HCT116 (cell line): ENCODE measurements around the gene SGSM2. TPM values are rescaled to one million over a fixed set of nuclear protein-coding genes. Genes with fewer than 3 reads are reported as not detected.

Source experiments
- ATAC-seq: fragments of 200-7000 bp; cut with Tn5 transposase; 2 replicates; pipeline ENCODE4 v1.9.1; 2020; ENCODE audit warnings: mild to moderate bottlenecking, moderate library complexity
- BruUV-seq: library from RNA; stranded (reverse); fragments of 400-500 nt; replicated peaks from 2 replicates; lab custom pipeline; 2021; lab: Mats Ljungman, UMichigan
- CTCF ChIA-PET: fragments of 300-600 bp; sonication (Branson Sonifier 250); formaldehyde crosslinking; loops from one replicate; lab custom pipeline; 2021; ENCODE audit warnings: antibody characterized with exemption; lab: Charles Lee
- POLR2A ChIA-PET: fragments of 300-600, 350-600 bp; sonication (Branson Sonifier 250); formaldehyde crosslinking; loops from one replicate; lab custom pipeline; 2021; ENCODE audit warnings: antibody characterized with exemption; lab: Charles Lee
- RAD21 ChIA-PET, 2 experiments: fragments of 300-600 bp; sonication (Branson Sonifier 250); formaldehyde crosslinking; loops; one replicate each; lab custom pipeline; 2023; ENCODE audit warnings: low total read pairs in 2 of 2; ENCODE audit not compliant: uncharacterized antibody in 2 of 2, unreplicated experiment in 2 of 2, low non-redundant PET in 1 of 2; lab: Charles Lee
- DNase-seq: peaks from one replicate; pipeline ENCODE4 v3.0.0-alpha.2; 2010; ENCODE audit warnings: low read depth, low spot score
- H2AFZ ChIP-seq: fragments of 200-600 bp; shearing (Covaris generic), sonication (generic); 2 replicates; pipeline ENCODE4 v1.6.1; 2017; ENCODE audit warnings: low read depth, mixed run types, mixed read lengths, antibody characterized with exemption, low read length; ENCODE audit not compliant: poor library complexity, severe bottlenecking
- H3K27ac ChIP-seq: 2 replicates; pipeline ENCODE4 v1.5.1; 2012; ENCODE audit warnings: low read depth, low read length
- H3K27me3 ChIP-seq: fragments of 200-600 bp; sonication (generic); 2 replicates; pipeline ENCODE4 v1.6.1; 2016; ENCODE audit warnings: mixed run types, low read length, mixed read lengths; ENCODE audit not compliant: insufficient read depth
- H3K36me3 ChIP-seq, 2 experiments: fragments of 200-500 bp in 1 of 2; fragments of 200-600 bp in 1 of 2; sonication (Bioruptor generic) in 1 of 2; sonication (generic) in 1 of 2; 2 replicates each; pipeline versions ENCODE4 v1.5.1 to v1.6.1; 2014 to 2016; ENCODE audit warnings: low read length in 2 of 2, inconsistent platforms in 1 of 2, mixed read lengths in 1 of 2, mixed run types in 1 of 2; ENCODE audit not compliant: insufficient read depth in 2 of 2, control insufficient read depth in 1 of 2
- H3K4me1 ChIP-seq, 2 experiments: fragments of 200-600 bp in 1 of 2; sonication (generic) in 1 of 2; 2 replicates each; pipeline versions ENCODE4 v1.5.1 to v1.6.1; 2012 to 2017; ENCODE audit warnings: low read length in 2 of 2, inconsistent platforms in 1 of 2, mild to moderate bottlenecking in 1 of 2, mixed read lengths in 1 of 2, mixed run types in 1 of 2, moderate library complexity in 1 of 2; ENCODE audit not compliant: insufficient read depth in 2 of 2, control insufficient read depth in 1 of 2
- H3K4me2 ChIP-seq: fragments of 200-600 bp; sonication (generic); 2 replicates; pipeline ENCODE4 v1.6.1; 2017; ENCODE audit warnings: mixed run types, low read length, mixed read lengths
- H3K4me3 ChIP-seq, 2 experiments: fragments of 200-600 bp in 1 of 2; sonication (generic) in 1 of 2; replicated peaks in 1 of 2; 2 replicates each; pipeline ENCODE4 v1.5.1; 2011 to 2016; ENCODE audit warnings: low read length in 2 of 2, control low read depth in 1 of 2, low read depth in 1 of 2, mild to moderate bottlenecking in 1 of 2, mixed read lengths in 1 of 2, mixed run types in 1 of 2
- H3K79me2 ChIP-seq: fragments of 200-600 bp; sonication (generic); 2 replicates; pipeline ENCODE4 v1.6.1; 2017; ENCODE audit warnings: mild to moderate bottlenecking, mixed run types, low read length, moderate library complexity, mixed read lengths; ENCODE audit not compliant: insufficient read depth
- H3K9ac ChIP-seq: fragments of 200-600 bp; sonication (generic); 2 replicates; pipeline ENCODE4 v1.6.1; 2016; ENCODE audit warnings: low read length, mixed read lengths
- H3K9me2 ChIP-seq: fragments of 200-600 bp; sonication (generic), shearing (Covaris generic); 2 replicates; pipeline ENCODE4 v1.6.1; 2017; ENCODE audit warnings: mixed run types, mild to moderate bottlenecking, moderate library complexity; ENCODE audit not compliant: insufficient read depth
- H3K9me3 ChIP-seq, 2 experiments: fragments of 200-500 bp in 1 of 2; fragments of 200-600 bp in 1 of 2; sonication (Bioruptor generic) in 1 of 2; sonication (generic) in 1 of 2; 2 replicates each; pipeline ENCODE4 v1.6.1; 2014 to 2017; ENCODE audit warnings: low read length in 2 of 2, mixed read lengths in 2 of 2, inconsistent platforms in 1 of 2, low read depth in 1 of 2, mild to moderate bottlenecking in 1 of 2, mixed run types in 1 of 2, moderate library complexity in 1 of 2; ENCODE audit not compliant: control insufficient read depth in 1 of 2, insufficient read depth in 1 of 2
- H4K20me1 ChIP-seq: fragments of 200-600 bp; sonication (generic), shearing (Covaris generic); 2 replicates; pipeline ENCODE4 v1.6.1; 2017; ENCODE audit warnings: mixed run types, mild to moderate bottlenecking, moderate library complexity; ENCODE audit not compliant: insufficient read depth
- EGR1 ChIP-seq: IDR thresholded peaks from 2 replicates; pipeline ENCODE4 v1.6.1; 2012; ENCODE audit warnings: low read depth
- ELF1 ChIP-seq: IDR thresholded peaks from 2 replicates; pipeline ENCODE4 v1.6.1; 2012; ENCODE audit warnings: low read depth, borderline replicate concordance
- EZH2phosphoT487 ChIP-seq: fragments of 200-600 bp; IDR thresholded peaks from 2 replicates; pipeline ENCODE4 v1.6.1; 2018; ENCODE audit warnings: antibody characterized with exemption, borderline replicate concordance
- FOSL1 ChIP-seq: IDR thresholded peaks from 2 replicates; pipeline ENCODE4 v1.6.1; 2012; ENCODE audit warnings: low read depth
- MAX ChIP-seq: IDR thresholded peaks from 2 replicates; pipeline ENCODE4 v1.6.1; 2012
- POLR2A ChIP-seq: IDR thresholded peaks from 2 replicates; pipeline ENCODE4 v1.7.0; 2011; ENCODE audit warnings: borderline replicate concordance; ENCODE audit not compliant: insufficient read depth, insufficient read length; ENCODE audit errors: extremely low read depth
- RAD21 ChIP-seq: IDR thresholded peaks from 2 replicates; pipeline ENCODE4 v1.6.1; 2012; ENCODE audit warnings: low read depth, mild to moderate bottlenecking
- REST ChIP-seq: IDR thresholded peaks from 2 replicates; pipeline ENCODE4 v1.6.1; 2012; ENCODE audit warnings: low read depth
- SIN3A ChIP-seq: IDR thresholded peaks from 2 replicates; pipeline ENCODE4 v1.6.1; 2012; ENCODE audit warnings: low read depth
- SRF ChIP-seq: IDR thresholded peaks from 2 replicates; pipeline ENCODE4 v1.6.1; 2012; ENCODE audit warnings: low read depth
- TCF7L2 ChIP-seq: IDR thresholded peaks from 2 replicates; pipeline ENCODE4 v1.7.0; 2011; ENCODE audit warnings: borderline replicate concordance, inconsistent platforms; ENCODE audit not compliant: insufficient read depth, insufficient read length; ENCODE audit errors: extremely low read depth
- YY1 ChIP-seq: IDR thresholded peaks from 2 replicates; pipeline ENCODE4 v1.6.1; 2011; ENCODE audit warnings: low read length, low read depth, moderate library complexity, mild to moderate bottlenecking; ENCODE audit not compliant: insufficient replicate concordance; ENCODE audit errors: extremely low read depth
- ZFX ChIP-seq: fragments of 450-650 bp; IDR thresholded peaks from 2 replicates; pipeline ENCODE4 v1.6.1; 2017
- ZNF274 ChIP-seq: fragments of 200-500 bp; sonication (Bioruptor generic); IDR thresholded peaks from 2 replicates; pipeline ENCODE4 v1.6.1; 2014; ENCODE audit warnings: mild to moderate bottlenecking, low read depth, low read length, inconsistent platforms
- intact Hi-C: fragments of 100-400 bp; cut with micrococcal nuclease; formaldehyde crosslinking; loops from 2 replicates; pipeline ENCODE4 v1.10.0; 2022
- total RNA-seq: library from RNA; stranded (reverse); gene quantifications from one replicate; pipeline ENCODE4 v1.2.1, GENCODE V29; 2021; ENCODE audit not compliant: unreplicated experiment

The SGSM2 gene
- total RNA-seq, 1 experiment from 2014 or later: 68.1 TPM

DNA sequence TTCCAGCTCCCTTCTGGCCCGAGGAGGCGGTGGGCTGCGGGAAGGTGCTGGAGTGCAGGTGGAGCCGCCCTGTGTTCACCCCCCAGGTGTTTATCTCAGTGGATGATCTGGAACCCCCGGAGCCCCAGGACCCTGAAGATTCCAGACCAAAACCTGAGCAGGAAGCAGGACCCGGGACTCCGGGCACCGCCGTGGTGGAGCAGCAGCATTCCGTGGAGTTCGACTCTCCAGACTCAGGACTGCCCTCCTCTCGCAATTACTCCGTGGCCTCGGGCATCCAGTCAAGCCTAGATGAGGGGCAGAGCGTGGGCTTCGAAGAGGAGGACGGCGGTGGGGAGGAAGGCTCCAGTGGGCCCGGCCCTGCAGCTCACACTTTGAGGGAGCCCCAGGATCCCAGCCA lies 38.1 kb downstream of the SGSM2 start:
- no peak overlapping the region for H3K4me2 ChIP-seq
- peaks cover 3 to 4% of the 10 kb centered on the region in 2 experiments; a peak in 3 of 4 replicates for H3K36me3 ChIP-seq
- no peak for TF ChIP-seq ZFX
- no peak for TF ChIP-seq EZH2phosphoT487
- TF ChIP-seq ZNF274: no peak
- TF ChIP-seq RAD21: no peak
- TF ChIP-seq TCF7L2: no peak
- TF ChIP-seq SIN3A: no peak
- no peak for TF ChIP-seq YY1
- no peak for TF ChIP-seq FOSL1
- TF ChIP-seq REST: no peak
- no peak for TF ChIP-seq ELF1
- TF ChIP-seq EGR1: no peak
- no peak for TF ChIP-seq SRF
- no peak for TF ChIP-seq POLR2A
- TF ChIP-seq MAX: no peak
- no peaks in the 10 kb centered on the region for H3K79me2 ChIP-seq
- ChIA-PET RAD21 (no interaction called here), CTCF (no interaction called here), POLR2A (no interaction called here)
- H2AFZ ChIP-seq: no peak overlapping the region
- H3K27me3 ChIP-seq: no peaks in the 10 kb centered on the region
- intact Hi-C loops: no loop called here
- DNase-seq (no peak), ATAC-seq (no peak)
- no peaks in the 10 kb centered on the region for H3K9me2 ChIP-seq
- H3K27ac ChIP-seq: no peak overlapping the region
- H3K9ac ChIP-seq: no peak overlapping the region
- H3K4me1 ChIP-seq: no peaks in the 10 kb centered on the region
- no TSS peak for BruUV-seq
- no peak overlapping the region for H3K4me3 ChIP-seq
- no peaks in the 10 kb centered on the region for H3K9me3 ChIP-seq
- no peaks in the 10 kb centered on the region for H4K20me1 ChIP-seq
